Measurements from ENCODE around the gene VWA7.

Gene VWA7

DNA sequence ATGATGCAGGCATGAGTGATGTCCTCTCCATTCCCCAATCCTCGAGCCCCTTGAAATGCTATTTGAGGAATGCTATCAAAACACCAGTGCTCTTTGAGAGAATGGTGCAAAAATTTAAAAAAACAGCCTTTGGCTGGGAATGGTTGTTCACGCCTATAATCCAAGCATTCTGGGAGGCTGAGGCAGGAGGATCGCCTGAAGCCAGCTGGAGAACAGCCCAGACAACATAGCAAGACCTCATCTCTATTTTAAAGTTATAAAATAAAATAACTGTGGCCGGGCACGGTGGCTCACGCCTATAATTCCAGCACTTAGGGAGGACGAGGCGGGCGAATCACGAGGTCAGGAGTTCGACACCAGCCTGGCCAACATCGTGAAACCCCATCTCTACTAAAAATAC, 22.7 kb upstream of the VWA7 start:
- DNase-seq (ENCODE audit: low spot score): no peak
- no peak overlapping the region for H3K4me3 ChIP-seq (ENCODE audit: low read length in 2 of 2)
- H3K4ac ChIP-seq (ENCODE audit: low read length): no peak overlapping the region
- H2BK5ac ChIP-seq (ENCODE audit: low read length): no peak overlapping the region
- no peak overlapping the region for H2AK5ac ChIP-seq (ENCODE audit: low read depth, low read length)
- no peak overlapping the region for H2AFZ ChIP-seq (ENCODE audit: low read length)
- H3K79me1 ChIP-seq (ENCODE audit: low read depth, low read length): no peaks in the 10 kb centered on the region
- no CpG with 5 or more reads among the region's 12 CpGs for WGBS, 2 donors (ENCODE audit: extremely low coverage in 2 of 2, insufficient read length in 2 of 2, insufficient replicate concordance in 1 of 2)
- H4K91ac ChIP-seq (ENCODE audit: low read depth, low read length, poor library complexity): no peak overlapping the region
- peaks cover 0 to 2% of the 10 kb centered on the region in 2 donors for H3K4me1 ChIP-seq (ENCODE audit: control insufficient read depth in 2 of 2, insufficient read depth in 1 of 2, low read depth in 1 of 2, low read length in 2 of 2)
- H2BK120ac ChIP-seq (ENCODE audit: low read depth, low read length): no peak overlapping the region
- no peak overlapping the region for H3K27ac ChIP-seq (replicated peaks; ENCODE audit: low read length)
- H2BK12ac ChIP-seq (ENCODE audit: low read length): no peak overlapping the region
- H3K9me3 ChIP-seq (replicated peaks in 1 of 2; ENCODE audit: control insufficient read depth in 2 of 2, insufficient read depth in 1 of 2, low read depth in 1 of 2, low read length in 2 of 2): no peaks in the 10 kb centered on the region
- no peak overlapping the region for H4K8ac ChIP-seq (ENCODE audit: low read depth, low read length)
- peaks cover 10 to 67% of the 10 kb centered on the region in 2 donors for H3K36me3 ChIP-seq (replicated peaks in 1 of 2; ENCODE audit: control insufficient read depth in 2 of 2, insufficient read depth in 2 of 2, low read length in 2 of 2)
- no peak overlapping the region for H3K18ac ChIP-seq (ENCODE audit: low read length)
- H3K23ac ChIP-seq (ENCODE audit: low read depth, low read length, poor library complexity): no peak overlapping the region
- H3K14ac ChIP-seq (ENCODE audit: low read length): no peak overlapping the region
- no peak overlapping the region for H3K9ac ChIP-seq (ENCODE audit: low read depth, low read length, poor library complexity)
- H3K27me3 ChIP-seq (ENCODE audit: control insufficient read depth in 3 of 3, insufficient read depth in 3 of 3, low read depth in 1 of 3, low read length in 3 of 3): no peaks in the 10 kb centered on the region
- H3K4me2 ChIP-seq (ENCODE audit: insufficient read depth, low read length, poor library complexity, severe bottlenecking): no peak overlapping the region
- no peak overlapping the region for H2BK15ac ChIP-seq (ENCODE audit: low read length)

DNA sequence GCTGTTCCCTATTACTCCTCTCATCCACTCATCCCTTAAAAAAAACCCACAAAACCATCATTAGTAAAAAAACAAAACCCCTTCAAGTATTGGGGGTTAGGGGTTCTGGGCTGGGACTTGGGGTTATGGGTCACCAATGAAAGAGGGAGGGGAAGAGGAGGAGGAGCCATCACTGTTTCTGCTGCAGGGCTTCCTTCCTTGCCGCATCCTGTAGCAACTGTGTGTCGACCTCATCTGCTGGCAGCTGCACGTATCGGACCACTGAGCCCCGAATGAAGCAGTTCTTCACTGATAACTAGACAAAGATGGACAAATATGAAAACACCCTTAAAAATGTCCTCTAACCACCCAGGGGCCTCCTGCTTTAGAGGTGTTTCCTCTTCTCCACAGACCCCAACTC, 20.5 kb upstream of the VWA7 start:
- Histone ChIP-seq H3K9me3 (replicated peaks in 1 of 2; ENCODE audit: control insufficient read depth in 2 of 2, insufficient read depth in 1 of 2, low read depth in 1 of 2, low read length in 2 of 2) (no peaks in the 10 kb centered on the region), H2BK15ac (ENCODE audit: low read length) (no peak overlapping the region), H3K23ac (ENCODE audit: low read depth, low read length, poor library complexity) (no peak overlapping the region), H3K18ac (ENCODE audit: low read length) (no peak overlapping the region), H4K91ac (ENCODE audit: low read depth, low read length, poor library complexity) (no peak overlapping the region), H2BK120ac (ENCODE audit: low read depth, low read length) (no peak overlapping the region), H2AK5ac (ENCODE audit: low read depth, low read length) (no peak overlapping the region), H3K14ac (ENCODE audit: low read length) (no peak overlapping the region), H3K79me1 (ENCODE audit: low read depth, low read length) (no peaks in the 10 kb centered on the region), H3K4me3 (ENCODE audit: low read length in 2 of 2) (peak overlapping the region in 1 of 2 donors; percentile 51), H3K9ac (ENCODE audit: low read depth, low read length, poor library complexity) (no peak overlapping the region), H2BK5ac (ENCODE audit: low read length) (no peak overlapping the region), H3K36me3 (replicated peaks in 1 of 2; ENCODE audit: control insufficient read depth in 2 of 2, insufficient read depth in 2 of 2, low read length in 2 of 2) (peaks cover 9 to 59% of the 10 kb centered on the region in 2 donors), H3K4me1 (ENCODE audit: control insufficient read depth in 2 of 2, insufficient read depth in 1 of 2, low read depth in 1 of 2, low read length in 2 of 2) (peaks cover 0 to 5% of the 10 kb centered on the region in 2 donors), H3K4ac (ENCODE audit: low read length) (no peak overlapping the region), H3K27ac (replicated peaks; ENCODE audit: low read length) (no peak overlapping the region), H4K8ac (ENCODE audit: low read depth, low read length) (no peak overlapping the region), H3K4me2 (ENCODE audit: insufficient read depth, low read length, poor library complexity, severe bottlenecking) (no peak overlapping the region), H3K27me3 (ENCODE audit: control insufficient read depth in 3 of 3, insufficient read depth in 3 of 3, low read depth in 1 of 3, low read length in 3 of 3) (no peaks in the 10 kb centered on the region), H2AFZ (ENCODE audit: low read length) (no peak overlapping the region), H2BK12ac (ENCODE audit: low read length) (no peak overlapping the region)
- no CpG with 5 or more reads among the region's 5 CpGs for WGBS, 2 donors (ENCODE audit: extremely low coverage in 2 of 2, insufficient read length in 2 of 2, insufficient replicate concordance in 1 of 2)
- no peak for DNase-seq (ENCODE audit: low spot score)

DNA sequence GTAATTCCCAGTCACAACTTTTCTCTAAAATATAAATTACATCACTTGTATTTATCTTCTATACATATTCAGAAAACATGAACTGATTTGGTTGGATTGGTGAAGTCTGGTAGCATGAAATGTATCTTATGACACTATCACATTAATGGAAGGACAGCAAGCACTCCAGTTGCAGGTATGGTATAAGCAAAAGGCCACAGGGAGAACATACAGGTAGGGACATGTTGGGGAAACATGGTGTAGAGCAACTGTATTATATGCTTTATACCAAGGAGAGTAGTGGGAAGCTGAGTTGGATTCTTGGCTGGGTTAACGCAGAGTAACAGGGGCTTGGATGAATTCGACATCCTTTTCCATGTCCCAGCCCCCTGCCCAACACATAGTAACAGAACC, 19.9 kb upstream of the VWA7 start:
- H3K36me3 ChIP-seq (replicated peaks in 1 of 2; ENCODE audit: control insufficient read depth in 2 of 2, insufficient read depth in 2 of 2, low read length in 2 of 2): peaks cover 13 to 61% of the 10 kb centered on the region in 2 donors
- no peak overlapping the region for H3K4me2 ChIP-seq (ENCODE audit: insufficient read depth, low read length, poor library complexity, severe bottlenecking)
- H2AFZ ChIP-seq (ENCODE audit: low read length): no peak overlapping the region
- H2BK5ac ChIP-seq (ENCODE audit: low read length): no peak overlapping the region
- no peak overlapping the region for H2BK15ac ChIP-seq (ENCODE audit: low read length)
- no peaks in the 10 kb centered on the region for H3K9me3 ChIP-seq (replicated peaks in 1 of 2; ENCODE audit: control insufficient read depth in 2 of 2, insufficient read depth in 1 of 2, low read depth in 1 of 2, low read length in 2 of 2)
- no peak overlapping the region for H4K8ac ChIP-seq (ENCODE audit: low read depth, low read length)
- H3K23ac ChIP-seq (ENCODE audit: low read depth, low read length, poor library complexity): no peak overlapping the region
- H3K27ac ChIP-seq (replicated peaks; ENCODE audit: low read length): no peak overlapping the region
- no peak for DNase-seq (ENCODE audit: low spot score)
- H4K91ac ChIP-seq (ENCODE audit: low read depth, low read length, poor library complexity): no peak overlapping the region
- H3K79me1 ChIP-seq (ENCODE audit: low read depth, low read length): no peaks in the 10 kb centered on the region
- H3K18ac ChIP-seq (ENCODE audit: low read length): no peak overlapping the region
- H2BK12ac ChIP-seq (ENCODE audit: low read length): no peak overlapping the region
- no peak overlapping the region for H2AK5ac ChIP-seq (ENCODE audit: low read depth, low read length)
- H3K4me1 ChIP-seq (ENCODE audit: control insufficient read depth in 2 of 2, insufficient read depth in 1 of 2, low read depth in 1 of 2, low read length in 2 of 2): peaks cover 0 to 5% of the 10 kb centered on the region in 2 donors
- H3K14ac ChIP-seq (ENCODE audit: low read length): no peak overlapping the region
- WGBS, 2 donors (ENCODE audit: extremely low coverage in 2 of 2, insufficient read length in 2 of 2, insufficient replicate concordance in 1 of 2): no CpG with 5 or more reads among the region's 2 CpGs
- no peak overlapping the region for H3K4me3 ChIP-seq (ENCODE audit: low read length in 2 of 2)
- no peaks in the 10 kb centered on the region for H3K27me3 ChIP-seq (ENCODE audit: control insufficient read depth in 3 of 3, insufficient read depth in 3 of 3, low read depth in 1 of 3, low read length in 3 of 3)
- no peak overlapping the region for H3K9ac ChIP-seq (ENCODE audit: low read depth, low read length, poor library complexity)
- no peak overlapping the region for H3K4ac ChIP-seq (ENCODE audit: low read length)
- H2BK120ac ChIP-seq (ENCODE audit: low read depth, low read length): no peak overlapping the region

DNA sequence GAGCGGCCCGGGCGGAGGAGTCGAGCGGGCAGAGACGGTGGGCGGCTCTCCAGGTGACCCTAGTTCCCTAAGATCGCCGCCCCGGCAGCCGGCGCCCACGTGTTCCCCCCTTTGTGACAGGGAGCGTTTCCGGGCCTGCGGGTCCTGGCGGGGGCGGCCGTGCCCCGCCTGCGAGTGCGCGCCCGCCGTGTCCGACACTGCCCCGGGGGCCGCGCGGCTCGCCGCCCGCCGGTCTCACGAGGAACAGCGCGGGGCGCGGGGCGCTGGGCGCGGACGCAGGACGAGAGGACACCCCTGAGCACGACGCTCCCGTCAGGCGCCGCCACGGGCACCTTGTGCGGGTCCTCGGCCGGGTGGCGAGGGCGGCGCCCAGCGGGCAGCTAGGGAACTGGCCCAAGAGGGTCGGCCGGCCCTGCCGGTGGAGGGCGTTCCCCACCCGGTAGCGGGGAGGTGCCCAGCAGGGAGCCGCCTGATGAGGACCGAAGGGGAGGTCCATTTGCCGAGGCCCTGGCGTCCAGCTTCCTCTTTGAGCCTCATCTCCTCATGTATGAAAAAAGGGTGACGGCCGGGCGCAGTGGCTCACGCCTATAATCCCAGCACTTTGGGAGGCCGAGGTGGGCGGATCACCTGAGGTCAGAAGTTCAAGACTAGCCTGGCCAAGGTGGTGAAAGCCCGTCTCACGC, 18.6 kb upstream of the VWA7 start, which contains the start of gene VARS1:
TSS of gene VARS1 (minus strand) at position 137 of the 683 bp plus-strand sequence. CDS start 535 bp downstream, outside the sequence.
- no peak within 1 kb of the TSS for H2BK15ac ChIP-seq (ENCODE audit: low read length)
- H2BK12ac ChIP-seq (ENCODE audit: low read length): no peak within 1 kb of the TSS
- no CpG with 5 or more reads among the region's 75 CpGs for WGBS, 2 donors (ENCODE audit: extremely low coverage in 2 of 2, insufficient read length in 2 of 2, insufficient replicate concordance in 1 of 2)
- H3K23ac ChIP-seq (ENCODE audit: low read depth, low read length, poor library complexity): peak within 1 kb of the TSS; percentile 99
- peak within 1 kb of the TSS; percentile 79 for H4K91ac ChIP-seq (ENCODE audit: low read depth, low read length, poor library complexity)
- peak within 1 kb of the TSS; percentile 77 to 87 for H3K4me3 ChIP-seq (ENCODE audit: low read length in 2 of 2)
- H3K79me1 ChIP-seq (ENCODE audit: low read depth, low read length): no peaks in the 10 kb centered on the region
- peak within 1 kb of the TSS; percentile 98 for H3K4me2 ChIP-seq (ENCODE audit: insufficient read depth, low read length, poor library complexity, severe bottlenecking)
- H4K8ac ChIP-seq (ENCODE audit: low read depth, low read length): peak within 1 kb of the TSS; percentile 30
- peak; percentile 82 for DNase-seq (ENCODE audit: low spot score)
- peaks cover 2 to 5% of the 10 kb centered on the region in 2 donors for H3K4me1 ChIP-seq (ENCODE audit: control insufficient read depth in 2 of 2, insufficient read depth in 1 of 2, low read depth in 1 of 2, low read length in 2 of 2)
- H3K18ac ChIP-seq (ENCODE audit: low read length): peak within 1 kb of the TSS; percentile 99
- H3K36me3 ChIP-seq (replicated peaks in 1 of 2; ENCODE audit: control insufficient read depth in 2 of 2, insufficient read depth in 2 of 2, low read length in 2 of 2): peaks cover 17 to 62% of the 10 kb centered on the region in 2 donors
- peak within 1 kb of the TSS; percentile 99 for H2BK5ac ChIP-seq (ENCODE audit: low read length)
- no peak within 1 kb of the TSS for H2BK120ac ChIP-seq (ENCODE audit: low read depth, low read length)
- peak within 1 kb of the TSS; percentile 71 for H3K14ac ChIP-seq (ENCODE audit: low read length)
- no peak within 1 kb of the TSS for H3K4ac ChIP-seq (ENCODE audit: low read length)
- H2AK5ac ChIP-seq (ENCODE audit: low read depth, low read length): peak within 1 kb of the TSS; percentile 83
- H3K9me3 ChIP-seq (replicated peaks in 1 of 2; ENCODE audit: control insufficient read depth in 2 of 2, insufficient read depth in 1 of 2, low read depth in 1 of 2, low read length in 2 of 2): no peaks in the 10 kb centered on the region
- no peaks in the 10 kb centered on the region for H3K27me3 ChIP-seq (ENCODE audit: control insufficient read depth in 3 of 3, insufficient read depth in 3 of 3, low read depth in 1 of 3, low read length in 3 of 3)
- peak within 1 kb of the TSS; percentile 96 for H3K9ac ChIP-seq (ENCODE audit: low read depth, low read length, poor library complexity)
- H2AFZ ChIP-seq (ENCODE audit: low read length): peak within 1 kb of the TSS; percentile 95
- H3K27ac ChIP-seq (replicated peaks; ENCODE audit: low read length): peak within 1 kb of the TSS; percentile 91
